ENCODE results near the gene MAN1A2.
A peak's percentile ranks its signal among the peaks of the same experiment; 100 is the strongest.

The MAN1A2 gene

DNA sequence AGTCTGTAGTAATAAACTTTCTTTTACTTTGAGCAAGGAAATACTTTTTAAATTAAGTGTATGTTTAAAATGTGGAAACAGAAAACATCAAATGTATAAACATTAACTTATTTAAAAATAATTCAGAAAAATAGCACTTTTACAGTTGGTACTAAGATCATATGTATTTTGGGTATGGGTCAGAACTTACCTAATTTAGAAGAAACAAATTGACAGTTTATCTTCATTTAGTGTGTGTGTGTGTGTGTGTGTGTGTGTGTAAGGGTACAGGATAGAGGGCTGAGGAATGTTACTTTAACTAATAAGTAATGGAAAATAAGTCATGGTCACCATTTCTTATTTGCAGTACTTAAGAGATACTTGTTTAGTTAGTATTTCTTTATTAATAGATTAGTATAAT lies 3.3 kb downstream of the MAN1A2 start:
- H3K27ac Mint-ChIP-seq, result no peak overlapping the region

DNA sequence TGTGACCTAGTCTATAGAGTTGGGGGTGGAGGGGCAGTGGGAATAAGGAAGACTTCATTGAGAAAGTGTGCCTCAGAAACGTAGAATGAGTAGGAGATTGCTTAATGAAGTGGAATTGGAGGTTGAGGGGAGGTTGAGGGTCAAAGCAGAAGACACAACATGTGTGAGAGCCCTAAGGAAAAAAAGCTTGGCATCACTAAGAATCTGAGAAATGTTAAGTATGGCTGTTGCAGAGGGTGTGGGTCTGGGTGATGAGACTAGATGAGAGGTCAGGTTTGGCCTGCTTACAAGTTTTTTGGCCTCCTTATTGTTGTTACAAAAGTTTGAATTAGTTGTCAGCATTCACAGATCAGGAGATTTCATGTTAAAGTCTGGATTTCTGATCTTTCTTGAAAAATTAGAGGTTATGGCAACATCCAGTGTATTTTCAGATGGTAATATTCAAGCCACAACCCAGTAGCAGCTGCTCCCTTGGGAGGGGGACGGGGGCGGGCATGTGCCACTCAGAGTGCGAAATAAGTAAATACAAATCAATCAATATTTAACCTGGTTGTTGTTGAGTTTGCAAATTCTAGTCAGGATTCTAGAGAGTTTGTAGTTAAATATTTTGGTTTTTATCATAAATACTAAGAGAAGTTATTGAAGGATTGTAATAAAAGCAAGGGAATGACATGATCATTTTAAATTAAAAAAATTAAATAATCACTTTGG lies 4.3 kb downstream of the MAN1A2 start:
- Mint-ChIP-seq H3K36me3 (ENCODE audit: low read depth) (peaks cover 4% of the 10 kb centered on the region), H3K4me3 (peak overlapping the region; percentile 49), H3K4me1 (ENCODE audit: low read depth) (peaks cover 59% of the 10 kb centered on the region), H3K27me3 (no peaks in the 10 kb centered on the region), H3K9me3 (no peaks in the 10 kb centered on the region), H3K27ac (no peak overlapping the region)

More for the DNA sequence above, 3.3 kb downstream of the MAN1A2 start:
- Mint-ChIP-seq H3K4me1 (ENCODE audit: low read depth) (peaks cover 65% of the 10 kb centered on the region), H3K36me3 (ENCODE audit: low read depth) (peaks cover 4% of the 10 kb centered on the region), H3K9me3 (no peaks in the 10 kb centered on the region), H3K27me3 (no peaks in the 10 kb centered on the region), H3K4me3 (peak overlapping the region; percentile 91)

GRCh38 chr1:117372863-117373412 lies 5.7 kb downstream of the MAN1A2 start:
- peaks cover 56% of the 10 kb centered on the region for H3K4me1 Mint-ChIP-seq (ENCODE audit: low read depth)
- no peaks in the 10 kb centered on the region for H3K27me3 Mint-ChIP-seq
- H3K9me3 Mint-ChIP-seq, result no peaks in the 10 kb centered on the region
- no peak overlapping the region for H3K4me3 Mint-ChIP-seq
- no peak overlapping the region for H3K27ac Mint-ChIP-seq
- H3K36me3 Mint-ChIP-seq (ENCODE audit: low read depth), result peaks cover 4% of the 10 kb centered on the region

DNA sequence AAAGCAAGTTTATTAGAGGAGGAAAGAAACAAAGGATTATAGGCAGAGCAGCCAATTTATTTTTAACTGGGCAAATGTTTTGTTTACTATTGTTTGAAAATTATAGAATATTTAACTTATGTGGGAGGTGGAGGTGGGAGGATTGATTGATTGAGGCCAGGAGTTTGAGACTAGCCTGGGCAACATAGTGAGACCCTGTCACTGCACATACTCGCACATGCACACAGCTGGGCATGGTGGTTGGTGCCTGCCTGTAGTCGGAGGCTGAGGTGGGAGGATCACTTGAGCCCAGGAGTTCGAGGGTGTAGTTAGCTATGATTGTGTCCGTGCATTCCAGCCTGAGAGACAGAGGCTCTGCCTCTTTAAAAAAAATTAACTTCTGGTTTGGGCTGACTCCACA lies 6.7 kb downstream of the MAN1A2 start:
- Mint-ChIP-seq H3K4me1 (ENCODE audit: low read depth) (peaks cover 52% of the 10 kb centered on the region), H3K4me3 (no peak overlapping the region), H3K27me3 (no peaks in the 10 kb centered on the region), H3K27ac (no peak overlapping the region), H3K36me3 (ENCODE audit: low read depth) (peaks cover 4% of the 10 kb centered on the region), H3K9me3 (no peaks in the 10 kb centered on the region)

DNA sequence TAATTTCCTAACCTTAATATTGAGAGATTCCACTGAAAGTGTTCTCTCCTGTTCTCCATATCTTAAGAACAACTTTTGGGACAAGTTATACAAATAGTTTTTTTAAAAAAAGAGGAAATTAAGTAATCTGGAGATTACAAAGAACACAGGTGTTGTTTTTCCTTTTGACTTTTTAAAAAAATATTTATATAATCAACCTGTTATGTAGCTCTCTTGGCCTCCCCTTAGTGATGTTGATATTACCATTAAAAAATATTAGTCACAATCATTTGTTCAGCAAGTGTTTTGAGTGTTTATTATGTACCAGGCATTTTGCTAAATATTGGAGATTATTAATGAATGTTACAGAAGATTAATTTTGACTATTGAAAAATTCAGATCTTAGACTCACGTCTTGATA lies 8.1 kb downstream of the MAN1A2 start:
- Mint-ChIP-seq H3K36me3 (ENCODE audit: low read depth) (peaks cover 6% of the 10 kb centered on the region), H3K27ac (no peak overlapping the region), H3K4me1 (ENCODE audit: low read depth) (peaks cover 46% of the 10 kb centered on the region), H3K9me3 (no peaks in the 10 kb centered on the region), H3K4me3 (no peak overlapping the region), H3K27me3 (no peaks in the 10 kb centered on the region)

GRCh38 chr1:117387060-117387633 lies 19.9 kb downstream of the MAN1A2 start:
- Mint-ChIP-seq H3K36me3 (ENCODE audit: low read depth) (peaks cover 15% of the 10 kb centered on the region), H3K4me1 (ENCODE audit: low read depth) (peaks cover 64% of the 10 kb centered on the region), H3K27me3 (no peaks in the 10 kb centered on the region), H3K27ac (no peak overlapping the region), H3K9me3 (peaks cover 17% of the 10 kb centered on the region), H3K4me3 (no peak overlapping the region)

DNA sequence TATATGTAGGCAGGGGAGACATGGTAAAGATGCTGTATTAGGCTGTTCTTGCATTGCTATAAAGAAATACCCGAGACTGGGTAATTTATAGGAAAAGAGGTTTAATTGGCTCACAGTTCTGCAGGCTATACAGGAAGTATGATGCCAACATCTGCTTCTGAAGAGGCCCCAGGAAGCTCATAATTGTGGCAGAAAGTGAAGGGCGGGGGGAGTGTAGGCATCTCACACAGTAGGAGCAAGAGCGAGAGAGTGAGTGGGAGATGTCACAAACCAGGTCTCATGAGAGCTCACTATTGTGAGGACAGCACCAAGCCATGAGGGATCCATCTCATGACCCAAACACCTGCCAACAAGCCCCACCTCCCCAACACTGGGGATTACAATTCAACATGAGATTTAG lies 21.1 kb downstream of the MAN1A2 start:
- H3K9me3 Mint-ChIP-seq, result peaks cover 13% of the 10 kb centered on the region
- peaks cover 71% of the 10 kb centered on the region for H3K4me1 Mint-ChIP-seq (ENCODE audit: low read depth)
- H3K4me3 Mint-ChIP-seq, result no peak overlapping the region
- no peaks in the 10 kb centered on the region for H3K27me3 Mint-ChIP-seq
- no peak overlapping the region for H3K27ac Mint-ChIP-seq
- peaks cover 9% of the 10 kb centered on the region for H3K36me3 Mint-ChIP-seq (ENCODE audit: low read depth)

DNA sequence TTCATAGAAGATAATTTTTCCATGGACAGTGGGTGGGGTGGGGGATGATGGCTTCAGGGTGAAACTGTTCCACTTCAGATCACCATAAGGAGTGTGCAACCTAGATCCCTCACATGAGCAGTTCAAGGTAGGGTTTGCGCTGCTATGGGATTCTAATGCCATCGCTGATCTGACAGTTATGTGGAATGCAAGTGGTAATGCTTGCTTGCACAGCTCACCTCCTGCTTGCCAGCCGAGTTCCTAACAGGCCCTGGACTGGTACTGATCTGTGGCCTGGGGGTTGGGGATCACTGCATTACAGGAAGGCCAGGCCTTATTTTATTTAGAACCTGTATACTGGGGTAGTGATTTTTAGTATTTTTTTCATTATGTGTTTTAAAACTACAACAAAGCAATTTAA lies 22.0 kb downstream of the MAN1A2 start:
- Mint-ChIP-seq H3K9me3 (peaks cover 6% of the 10 kb centered on the region), H3K4me3 (no peak overlapping the region), H3K27me3 (no peaks in the 10 kb centered on the region), H3K36me3 (ENCODE audit: low read depth) (peaks cover 3% of the 10 kb centered on the region), H3K4me1 (ENCODE audit: low read depth) (peaks cover 78% of the 10 kb centered on the region), H3K27ac (no peak overlapping the region)

DNA sequence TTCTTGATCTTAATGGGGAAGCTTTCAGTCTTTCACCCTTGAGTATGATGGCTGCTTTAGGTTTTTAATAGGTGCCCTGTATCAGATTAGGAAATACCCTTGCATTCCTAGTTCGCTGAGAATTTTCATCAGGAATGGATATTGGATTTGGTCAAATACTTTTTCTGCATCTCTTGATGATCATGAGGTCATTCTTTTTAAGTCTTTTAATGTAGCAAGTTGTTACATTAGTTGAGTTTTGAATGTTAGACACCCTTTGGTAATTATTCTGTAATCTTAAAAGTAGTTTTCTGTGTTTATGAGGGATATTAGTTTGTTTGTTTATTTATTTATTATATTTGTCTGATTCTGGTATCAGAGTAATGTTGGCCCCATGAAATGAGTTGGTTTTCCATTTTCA lies 22.5 kb downstream of the MAN1A2 start:
- H3K4me1 Mint-ChIP-seq (ENCODE audit: low read depth), result peaks cover 83% of the 10 kb centered on the region
- H3K4me3 Mint-ChIP-seq, result no peak overlapping the region
- no peak overlapping the region for H3K27ac Mint-ChIP-seq
- no peaks in the 10 kb centered on the region for H3K36me3 Mint-ChIP-seq (ENCODE audit: low read depth)
- H3K27me3 Mint-ChIP-seq, result no peaks in the 10 kb centered on the region
- H3K9me3 Mint-ChIP-seq, result peaks cover 7% of the 10 kb centered on the region

GRCh38 chr1:117392771-117393170 lies 25.5 kb downstream of the MAN1A2 start:
- Mint-ChIP-seq H3K36me3 (ENCODE audit: low read depth) (peaks cover under 1% of the 10 kb centered on the region), H3K27me3 (no peaks in the 10 kb centered on the region), H3K4me1 (ENCODE audit: low read depth) (peaks cover 77% of the 10 kb centered on the region), H3K4me3 (no peak overlapping the region), H3K27ac (no peak overlapping the region), H3K9me3 (peaks cover 7% of the 10 kb centered on the region)

DNA sequence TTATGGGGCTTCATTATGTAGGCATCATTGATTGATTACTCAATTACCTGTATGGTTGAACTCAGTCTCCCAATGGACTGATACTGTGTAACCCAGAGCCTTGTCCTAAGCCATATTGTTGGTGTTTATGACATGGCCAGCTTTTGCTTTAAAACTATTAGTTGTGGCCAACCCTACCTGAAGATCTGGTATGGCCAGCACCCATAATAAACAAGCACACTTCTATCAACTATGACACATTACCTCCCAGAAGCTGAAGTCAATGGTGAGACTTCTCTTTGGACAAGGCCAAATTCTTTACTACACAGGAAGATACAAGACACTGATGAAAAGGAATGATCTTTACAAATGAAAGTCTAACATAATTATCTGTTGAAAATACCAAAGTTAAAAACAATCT lies 28.8 kb downstream of the MAN1A2 start:
- Mint-ChIP-seq H3K27me3 (no peaks in the 10 kb centered on the region), H3K4me3 (no peak overlapping the region), H3K4me1 (ENCODE audit: low read depth) (peaks cover 71% of the 10 kb centered on the region), H3K36me3 (ENCODE audit: low read depth) (peaks cover 6% of the 10 kb centered on the region), H3K9me3 (peaks cover 16% of the 10 kb centered on the region), H3K27ac (no peak overlapping the region)

- Mint-ChIP-seq H3K4me1 (ENCODE audit: low read depth) (peaks cover 73% of the 10 kb centered on the region), H3K27me3 (no peaks in the 10 kb centered on the region), H3K9me3 (peaks cover 16% of the 10 kb centered on the region), H3K36me3 (ENCODE audit: low read depth) (peaks cover 11% of the 10 kb centered on the region), H3K27ac (no peak overlapping the region), H3K4me3 (no peak overlapping the region)
Measured at GRCh38 chr1:117396636-117397035, 29.4 kb downstream of the MAN1A2 start.

DNA sequence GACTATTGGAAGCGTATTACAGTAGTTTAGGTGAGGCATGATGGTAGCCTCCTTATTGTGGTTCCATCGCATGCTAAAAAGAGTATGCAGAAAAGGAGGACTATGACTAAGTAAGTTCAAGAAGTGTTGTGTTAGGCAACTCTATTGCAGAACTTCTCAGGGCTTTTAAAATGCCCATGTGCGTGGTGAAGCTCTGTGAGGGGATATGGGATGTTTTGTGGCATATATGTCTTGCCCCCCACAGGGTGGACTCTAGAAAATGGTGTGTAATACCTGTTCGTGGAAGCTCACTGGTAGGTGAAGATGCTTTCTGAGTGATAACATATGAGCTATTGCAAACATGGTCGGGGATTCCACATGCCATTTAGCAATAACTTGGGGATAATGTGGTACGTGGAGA lies 31.7 kb downstream of the MAN1A2 start:
- Mint-ChIP-seq H3K36me3 (ENCODE audit: low read depth) (peaks cover 33% of the 10 kb centered on the region), H3K4me1 (ENCODE audit: low read depth) (peaks cover 57% of the 10 kb centered on the region), H3K27me3 (no peaks in the 10 kb centered on the region), H3K4me3 (no peak overlapping the region), H3K27ac (no peak overlapping the region), H3K9me3 (peaks cover 30% of the 10 kb centered on the region)

- Mint-ChIP-seq H3K4me3 (no peak overlapping the region), H3K9me3 (peaks cover 28% of the 10 kb centered on the region), H3K36me3 (ENCODE audit: low read depth) (peaks cover 56% of the 10 kb centered on the region), H3K27ac (no peak overlapping the region), H3K27me3 (no peaks in the 10 kb centered on the region), H3K4me1 (ENCODE audit: low read depth) (peaks cover 38% of the 10 kb centered on the region)
Measured at GRCh38 chr1:117401761-117402160, 34.5 kb downstream of the MAN1A2 start.

DNA sequence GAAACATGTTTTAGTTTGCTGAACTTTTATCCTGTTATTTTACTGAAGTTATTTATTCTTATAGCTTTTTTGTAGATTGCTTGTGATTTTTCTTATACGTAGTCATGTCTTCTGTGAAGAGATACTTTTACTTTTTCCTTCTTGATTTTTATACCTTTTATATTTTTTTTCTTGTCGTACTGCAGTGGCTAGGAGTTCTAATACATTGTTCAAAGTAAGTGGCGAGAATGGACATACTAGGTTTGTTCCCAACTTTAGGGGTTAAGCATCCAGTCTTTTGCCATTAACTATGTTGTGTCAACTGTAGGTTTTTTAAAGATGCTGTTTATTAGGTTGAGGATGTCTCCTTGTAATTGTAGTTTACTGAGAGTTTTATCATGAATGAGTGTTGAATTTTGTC lies 36.3 kb downstream of the MAN1A2 start:
- H3K4me1 Mint-ChIP-seq (ENCODE audit: low read depth), result peaks cover 30% of the 10 kb centered on the region
- no peaks in the 10 kb centered on the region for H3K27me3 Mint-ChIP-seq
- no peak overlapping the region for H3K27ac Mint-ChIP-seq
- no peak overlapping the region for H3K4me3 Mint-ChIP-seq
- H3K36me3 Mint-ChIP-seq (ENCODE audit: low read depth), result peaks cover 62% of the 10 kb centered on the region
- H3K9me3 Mint-ChIP-seq, result peaks cover 27% of the 10 kb centered on the region
